Left lobe of liver (tissue), 2 donors: ENCODE measurements around the gene PPP1R8. TPM values are rescaled to one million over a fixed set of nuclear protein-coding genes. Genes with fewer than 3 reads are reported as not detected.
"Not testable (repeated sequence)": the region's sequence is repeated elsewhere in the genome, so short reads cannot be mapped to it uniquely, and the experiment has no call there.

Experiments used
- ATAC-seq: fragments of 200-7000 bp; cut with Tn5 transposase; one replicate; pipeline ENCODE4 v1.9.1; 2020; ENCODE audit warnings: mild to moderate bottlenecking, moderate library complexity
- DNase-seq: peaks from one replicate; pipeline ENCODE4 v3.0.0-alpha.2; 2020; ENCODE audit warnings: low spot score
- total RNA-seq: library from RNA; stranded (reverse); gene quantifications from one replicate; pipeline ENCODE4 v1.2.1, GENCODE V29; 2021
- donor health status: DM: no; HTN: no; CAD: no; lungs with moderate emphysema.
- donor health status: DM: no; HTN: yes; CAD: no.

PPP1R8 gene
- total RNA-seq, 1 donor from 2014 or later = 10.2 TPM

- DNase-seq (no peak), ATAC-seq (peak; percentile 7)
These were observed 38.5 kb downstream of the PPP1R8 start for GRCh38 chr1:27868932-27869718.

GRCh38 chr1:27869719-27870085 is 39.1 kb downstream of the PPP1R8 start:
- no peak for ATAC-seq

GRCh38 chr1:27871076-27871475 is 40.5 kb downstream of the PPP1R8 start:
- ATAC-seq, DNase-seq: not testable (repeated sequence)

More at GRCh38 chr1:27869719-27870085, 39.1 kb downstream of the PPP1R8 start:
- no peak for DNase-seq

- ATAC-seq (peak; percentile 84), DNase-seq (peak; percentile 68)
These were observed 41.6 kb downstream of the PPP1R8 start, which contains the start of gene THEMIS2 for GRCh38 chr1:27872059-27872801. Gene THEMIS2 (plus strand): TSS chr1:27872544. CDS start chr1:27872572, 28 bp downstream.

- DNase-seq (no peak), ATAC-seq (peak; percentile 27)
These were observed 42.4 kb downstream of the PPP1R8 start for GRCh38 chr1:27872802-27873551.

GRCh38 chr1:27873671-27874384 is 43.2 kb downstream of the PPP1R8 start:
- ATAC-seq = peak; percentile 10

GRCh38 chr1:27876341-27877114 is 45.9 kb downstream of the PPP1R8 start:
- ATAC-seq (no peak), DNase-seq (no peak)

More at GRCh38 chr1:27873671-27874384, 43.2 kb downstream of the PPP1R8 start:
- peak; percentile 56 for DNase-seq

GRCh38 chr1:27877115-27877416 is 46.5 kb downstream of the PPP1R8 start:
- ATAC-seq (no peak), DNase-seq (no peak)

GRCh38 chr1:27878039-27878438 is 47.5 kb downstream of the PPP1R8 start:
- no peak for ATAC-seq

GRCh38 chr1:27878787-27879335 is 48.3 kb downstream of the PPP1R8 start:
- no peak for ATAC-seq
- no peak for DNase-seq

More at GRCh38 chr1:27878039-27878438, 47.5 kb downstream of the PPP1R8 start:
- DNase-seq = no peak

- DNase-seq (no peak), ATAC-seq (no peak)
These were observed 48.9 kb downstream of the PPP1R8 start for GRCh38 chr1:27879374-27880082.

- no peak for ATAC-seq
- DNase-seq = no peak
These were observed 51.9 kb downstream of the PPP1R8 start for GRCh38 chr1:27882543-27882903.

- DNase-seq (no peak), ATAC-seq (no peak)
These were observed 53.0 kb downstream of the PPP1R8 start for GRCh38 chr1:27883536-27883935.

- no peak for DNase-seq
- ATAC-seq = peak; percentile 39
These were observed 53.7 kb downstream of the PPP1R8 start for GRCh38 chr1:27884006-27884954.

- ATAC-seq (peak; percentile 16), DNase-seq (no peak)
These were observed 54.5 kb downstream of the PPP1R8 start for GRCh38 chr1:27885114-27885528.

GRCh38 chr1:27885621-27886352 is 55.2 kb downstream of the PPP1R8 start:
- ATAC-seq (peak; percentile 40), DNase-seq (no peak)

GRCh38 chr1:27886353-27886679 is 55.7 kb downstream of the PPP1R8 start:
- DNase-seq = no peak
- ATAC-seq = no peak
